Adrenal gland (tissue), 12 donors: Measurements from ENCODE around the gene TMEM114. TPM values are rescaled to one million over a fixed set of nuclear protein-coding genes. Genes with fewer than 3 reads are reported as not detected.

Experiments used
- DNase-seq, 7 donors: peaks; one replicate each; pipeline ENCODE4 v3.0.0-alpha.2; 2019 to 2020
- H3K27ac ChIP-seq, 5 donors: fragments of 200-600 bp; sonication (generic) in 4 of 5; 1 replicate in 3 of 5; 2 replicates in 2 of 5; pipeline versions ENCODE4 v1.5.1 to v1.8.0; 2016 to 2020; ENCODE audit warnings: mild to moderate bottlenecking in 1 of 5
- H3K27me3 ChIP-seq: fragments of 200-600 bp; 2 replicates; pipeline ENCODE4 v1.8.0; 2021
- H3K36me3 ChIP-seq, 2 donors: fragments of 200-600 bp; replicated peaks in 1 of 2; 1 replicate in 1 of 2; 2 replicates in 1 of 2; pipeline versions ENCODE4 v1.5.1 to v1.8.0; 2018 to 2022
- H3K4me1 ChIP-seq, 2 donors: fragments of 200-600 bp; replicated peaks in 1 of 2; 1 replicate in 1 of 2; 2 replicates in 1 of 2; pipeline versions ENCODE4 v1.5.1 to v1.8.0; 2018 to 2021
- H3K4me3 ChIP-seq, 4 donors: fragments of 200-600 bp; sonication (generic) in 3 of 4; one replicate each; pipeline ENCODE4 v1.5.1; 2016 to 2018
- H3K9me3 ChIP-seq, 3 donors: fragments of 200-600 bp; sonication (generic) in 1 of 3; replicated peaks in 1 of 3; 1 replicate in 2 of 3; 2 replicates in 1 of 3; pipeline versions ENCODE4 v1.5.1 to v1.8.0; 2016 to 2021
- POLR2A ChIP-seq, 2 donors: fragments of 450-650 bp; IDR thresholded peaks; one replicate each; pipeline ENCODE4 v1.6.1; 2017; ENCODE audit warnings: antibody characterized with exemption in 2 of 2, mild to moderate bottlenecking in 2 of 2, moderate library complexity in 1 of 2
- WGBS, 4 donors: extraction: QIAGEN DNeasy Blood & Tissue Kit in 2 of 4; methylation state at CpG; one replicate each; pipeline versions ENCODE4 v1.1.5 to v1.1.7; 2013 to 2017; 5-methylcytosine and 5-hydroxymethylcytosine counted together
- intact Hi-C, 2 donors: fragments of 100-400 bp; cut with DNase I; formaldehyde crosslinking; loops; one replicate each; pipeline versions ENCODE4 v1.14.1 to v1.15.0; 2022 to 2023
- polyA plus RNA-seq, 3 donors: library from polyadenylated mRNA; stranded (reverse); fragments of 200-250 nt in 2 of 3; fragments of 350-450 nt in 1 of 3; fragmentation: Illumina TruSeq in 1 of 3; extraction: RNeasy Lipid Tissue Mini Kit (QIAGEN cat#74804) in 1 of 3; gene quantifications; one replicate each; pipeline ENCODE4 v1.2.3, GENCODE V29; 2013 to 2014
- total RNA-seq, 9 donors: library from RNA; depleted of rRNA in 4 of 9; stranded (reverse); fragments of >200 nt in 4 of 9; fragments of 120-200 nt in 1 of 9; fragmentation: NEBNext Ultra II Directional in 1 of 9; extraction: Animal tissue kit (Norgen Biotek cat#: 25700) in 1 of 9; gene quantifications; one replicate each; pipeline versions ENCODE4 v1.1.0 to v1.2.4, GENCODE V29; 2013 to 2023
- TF ChIP-seq, protein P1 (sequence below), 6 experiments: fragments of 450-650 bp in 4 of 6; fragments of 200-600 bp in 2 of 6; sonication (generic) in 1 of 6; IDR thresholded peaks; 1 replicate in 5 of 6; 2 replicates in 1 of 6; pipeline versions ENCODE4 v1.5.1 to v1.8.0; 2016 to 2021; ENCODE audit warnings: antibody characterized with exemption in 6 of 6, mild to moderate bottlenecking in 2 of 6, moderate library complexity in 1 of 6
- donor health status: healthy with polysubstance abuse.
- donor health status: Bipolar disorder and iron deficiency.
- donor health status: DM: yes; HTN: yes; CAD: no.
- donor health status: DM: no; HTN: no; CAD: no.
- donor health status: DM: no; HTN: no; CAD: no.
- donor health status: DM: yes; HTN: yes; CAD: no.

TMEM114 gene
- total and polyA plus RNA-seq, 12 donors: 0.24 to 1.1 TPM; not detected in 10

DNA sequence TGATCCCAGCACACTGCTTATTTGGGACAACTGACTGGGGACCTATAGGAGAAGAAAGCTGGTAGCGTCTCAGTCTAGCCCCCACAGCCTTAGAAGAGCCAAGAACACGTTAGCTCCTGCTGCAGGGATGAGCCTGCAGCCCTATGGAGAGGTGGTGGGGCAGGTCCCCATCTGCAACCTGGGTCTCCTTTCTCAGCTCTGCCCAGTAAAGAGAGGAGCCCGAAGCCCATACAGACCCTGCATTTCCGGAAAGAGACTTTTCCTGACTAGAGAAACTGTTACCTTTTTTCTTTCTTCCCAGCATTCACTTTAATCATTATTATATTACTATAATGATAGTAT, 32.0 kb upstream of the TMEM114 start:
- Histone ChIP-seq H3K4me3 (peak overlapping the region in 3 of 4 donors; percentile 30 to 89 (median 45)), H3K4me1 (peaks cover 10 to 35% of the 10 kb centered on the region in 2 donors), H3K9me3 (no peaks in the 10 kb centered on the region), H3K27me3 (no peaks in the 10 kb centered on the region), H3K36me3 (peaks cover 0 to 19% of the 10 kb centered on the region in 2 donors), H3K27ac (peak overlapping the region in 2 of 5 donors; percentile 65 to 83)
- no peak for DNase-seq
- no peak for TF ChIP-seq POLR2A (IDR thresholded peaks at IDR 0.05)
- TF ChIP-seq, protein P1, sequence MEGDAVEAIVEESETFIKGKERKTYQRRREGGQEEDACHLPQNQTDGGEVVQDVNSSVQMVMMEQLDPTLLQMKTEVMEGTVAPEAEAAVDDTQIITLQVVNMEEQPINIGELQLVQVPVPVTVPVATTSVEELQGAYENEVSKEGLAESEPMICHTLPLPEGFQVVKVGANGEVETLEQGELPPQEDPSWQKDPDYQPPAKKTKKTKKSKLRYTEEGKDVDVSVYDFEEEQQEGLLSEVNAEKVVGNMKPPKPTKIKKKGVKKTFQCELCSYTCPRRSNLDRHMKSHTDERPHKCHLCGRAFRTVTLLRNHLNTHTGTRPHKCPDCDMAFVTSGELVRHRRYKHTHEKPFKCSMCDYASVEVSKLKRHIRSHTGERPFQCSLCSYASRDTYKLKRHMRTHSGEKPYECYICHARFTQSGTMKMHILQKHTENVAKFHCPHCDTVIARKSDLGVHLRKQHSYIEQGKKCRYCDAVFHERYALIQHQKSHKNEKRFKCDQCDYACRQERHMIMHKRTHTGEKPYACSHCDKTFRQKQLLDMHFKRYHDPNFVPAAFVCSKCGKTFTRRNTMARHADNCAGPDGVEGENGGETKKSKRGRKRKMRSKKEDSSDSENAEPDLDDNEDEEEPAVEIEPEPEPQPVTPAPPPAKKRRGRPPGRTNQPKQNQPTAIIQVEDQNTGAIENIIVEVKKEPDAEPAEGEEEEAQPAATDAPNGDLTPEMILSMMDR (IDR thresholded peaks at IDR 0.05): no peak
- 3 to 7% (median 5%) methylated on average over 4 of the region's 4 CpGs for WGBS, 4 donors
- intact Hi-C loops: no loop called here

DNA sequence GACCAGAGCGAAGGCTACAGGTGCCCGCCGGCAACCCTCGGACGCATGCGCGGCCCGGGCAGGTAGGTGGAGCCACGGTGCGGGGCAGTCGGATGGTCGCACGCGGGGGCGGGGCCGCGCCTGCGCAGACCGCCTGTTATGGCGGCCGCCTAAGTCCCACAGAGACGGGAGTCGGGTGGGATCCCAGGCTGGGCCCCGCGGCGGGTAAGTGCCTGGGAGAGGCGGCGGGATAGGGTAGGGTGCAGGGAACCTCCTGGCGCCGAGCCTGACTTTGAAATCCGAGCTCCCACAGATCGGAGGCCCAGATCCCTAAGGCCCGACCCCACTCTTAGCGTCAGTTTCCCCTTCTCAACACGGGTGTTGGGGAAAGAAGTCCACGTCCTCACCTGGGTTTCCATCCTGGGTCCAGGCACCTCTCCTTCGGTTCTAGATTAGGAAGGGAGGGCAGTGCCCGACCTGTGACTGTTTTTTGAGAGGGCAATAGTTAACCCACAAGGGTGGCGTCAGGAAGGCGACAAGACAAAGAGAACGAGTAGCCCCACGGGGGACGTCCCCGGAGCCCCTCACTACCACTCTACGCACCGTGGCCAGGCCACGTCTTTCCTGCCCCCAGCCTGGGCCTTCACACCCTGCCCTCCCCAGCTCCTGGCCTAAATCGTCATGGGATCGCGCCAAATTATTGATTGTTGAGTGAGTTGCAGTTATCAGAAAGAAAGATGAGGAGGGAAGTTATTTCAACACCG, 31.4 kb upstream of the TMEM114 start, which contains the start of gene METTL22:
TSS of gene METTL22 (plus strand) at position 127 of the 743 bp plus-strand sequence. CDS start 3,968 bp downstream, outside the sequence.
- WGBS, 4 donors: 0% methylated on average over 20 to 51 of the region's 51 CpGs
- peaks cover 0 to 14% of the 10 kb centered on the region in 2 donors for H3K36me3 ChIP-seq
- peaks cover 10 to 29% of the 10 kb centered on the region in 2 donors for H3K4me1 ChIP-seq
- peak; percentile 84 to 93 (median 91) for DNase-seq
- no peaks in the 10 kb centered on the region for H3K9me3 ChIP-seq
- peak; percentile 60 to 65 for TF ChIP-seq POLR2A (IDR thresholded peaks at IDR 0.05)
- TF ChIP-seq, protein P1 (IDR thresholded peaks at IDR 0.05): no peak
- no peaks in the 10 kb centered on the region for H3K27me3 ChIP-seq
- peak within 1 kb of the TSS; percentile 30 to 91 (median 67) for H3K4me3 ChIP-seq
- intact Hi-C loops: no loop called here
- peak within 1 kb of the TSS; percentile 52 to 88 (median 65) for H3K27ac ChIP-seq

DNA sequence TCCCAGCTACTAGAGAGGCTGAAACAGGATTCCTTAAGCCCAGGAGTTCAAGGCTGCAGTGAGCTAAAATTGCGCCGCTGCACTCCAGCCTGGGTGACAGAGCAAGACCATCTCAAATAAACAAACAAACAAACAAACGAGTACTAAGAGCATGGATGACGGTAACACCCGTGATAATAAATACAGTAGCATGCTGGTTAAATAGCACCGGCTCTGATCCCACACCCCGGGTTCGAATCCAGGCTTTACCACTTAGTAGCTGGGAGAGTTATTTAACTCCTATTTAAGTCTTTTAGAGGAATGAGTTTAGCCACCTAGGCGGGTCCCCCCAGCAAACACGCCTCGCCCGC, 30.9 kb upstream of the TMEM114 start:
- Histone ChIP-seq H3K4me3 (peak overlapping the region in 3 of 4 donors; percentile 45 to 91 (median 89)), H3K4me1 (peaks cover 10 to 29% of the 10 kb centered on the region in 2 donors), H3K36me3 (peaks cover 0 to 9% of the 10 kb centered on the region in 2 donors), H3K9me3 (no peaks in the 10 kb centered on the region), H3K27ac (peak overlapping the region in 3 of 5 donors; percentile 65 to 88 (median 83)), H3K27me3 (no peaks in the 10 kb centered on the region)
- WGBS, 4 donors: 15 to 20% (median 16%) methylated on average over 10 to 12 of the region's 12 CpGs
- DNase-seq: no peak
- TF ChIP-seq, protein P1 (IDR thresholded peaks at IDR 0.05): no peak
- TF ChIP-seq POLR2A (IDR thresholded peaks at IDR 0.05): no peak
- intact Hi-C loops: no loop called here

DNA sequence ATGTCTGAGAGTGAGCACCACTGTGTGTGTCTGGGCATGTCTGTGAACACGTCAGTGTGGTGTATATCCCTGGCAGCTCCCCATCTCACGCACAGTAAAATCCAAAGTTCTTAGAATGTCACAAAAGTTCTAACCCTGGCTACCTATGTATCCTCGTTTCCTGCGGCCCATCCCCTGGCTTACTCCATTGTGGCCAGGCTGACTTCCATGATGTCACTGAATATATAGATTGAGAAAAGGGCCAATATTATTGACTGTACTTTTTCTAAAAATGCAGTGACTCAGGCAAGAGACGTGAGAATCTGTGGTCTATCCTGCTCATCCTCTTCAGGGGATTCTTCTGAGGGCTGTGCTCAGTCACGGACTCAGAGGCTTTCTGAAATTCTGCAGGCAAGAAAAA, 30.2 kb upstream of the TMEM114 start:
- intact Hi-C loops: no loop called here
- no peak overlapping the region for H3K4me3 ChIP-seq
- H3K27ac ChIP-seq: no peak overlapping the region
- H3K36me3 ChIP-seq: peaks cover 0 to 3% of the 10 kb centered on the region in 2 donors
- DNase-seq: no peak
- no peaks in the 10 kb centered on the region for H3K27me3 ChIP-seq
- WGBS, 4 donors: 69 to 81% (median 78%) methylated on average over 5 to 6 of the region's 6 CpGs
- peaks cover 10 to 29% of the 10 kb centered on the region in 2 donors for H3K4me1 ChIP-seq
- no peak for TF ChIP-seq POLR2A (IDR thresholded peaks at IDR 0.05)
- TF ChIP-seq, protein P1 (IDR thresholded peaks at IDR 0.05): no peak
- no peaks in the 10 kb centered on the region for H3K9me3 ChIP-seq
